ENCODE results near the gene ARVCF. TPM values are rescaled to one million over a fixed set of nuclear protein-coding genes. Genes with fewer than 3 reads are reported as not detected.

ARVCF gene
- total and polyA plus RNA-seq, 4 donors: 15.4 to 102 (median 62.1) TPM

DNA sequence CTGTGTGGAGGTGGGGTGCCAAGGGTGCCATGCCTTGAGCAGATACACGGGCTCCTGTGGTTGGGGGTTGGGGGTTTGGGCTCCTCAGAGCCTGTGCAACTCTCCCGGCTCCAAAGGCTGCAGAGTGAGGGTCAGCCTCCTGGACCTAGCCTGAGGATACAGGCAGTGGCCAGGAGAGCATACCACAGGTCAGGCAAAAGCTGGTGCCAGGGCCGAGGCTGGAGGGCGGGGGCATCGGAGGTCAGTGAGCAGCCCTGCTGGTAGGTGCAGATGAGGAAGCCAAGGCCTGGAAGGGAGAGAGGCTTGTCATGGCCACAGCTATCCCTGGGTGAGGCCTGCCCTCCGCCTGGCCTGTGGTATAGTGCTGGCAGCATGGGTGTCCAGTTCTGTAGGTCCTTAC lies 37.9 kb upstream of the ARVCF start:
- Histone ChIP-seq H3K9me3 (ENCODE audit: control insufficient read depth, low read length) (no peaks in the 10 kb centered on the region), H3K4me1 (ENCODE audit: control insufficient read depth in 1 of 2, insufficient read depth in 2 of 2, low read length in 2 of 2) (no peaks in the 10 kb centered on the region), H3K27ac (ENCODE audit: low read depth in 1 of 2, low read length in 2 of 2) (no peak overlapping the region), H3K36me3 (ENCODE audit: control insufficient read depth in 1 of 2, insufficient read depth in 2 of 2, low read length in 1 of 2) (peaks cover 2% of the 10 kb centered on the region in 2 donors), H3K27me3 (ENCODE audit: control insufficient read depth in 1 of 2, insufficient read depth in 2 of 2, low read length in 1 of 2) (no peaks in the 10 kb centered on the region), H3K4me3 (ENCODE audit: low read length in 2 of 2) (no peak overlapping the region)
- intact Hi-C loops (cut with DNase I): no loop called here
- 71 to 81% methylated on average over 6 of the region's 6 CpGs for WGBS, 2 donors
- DNase-seq (no peak), ATAC-seq (ENCODE audit: low FRiP score) (no peak)

DNA sequence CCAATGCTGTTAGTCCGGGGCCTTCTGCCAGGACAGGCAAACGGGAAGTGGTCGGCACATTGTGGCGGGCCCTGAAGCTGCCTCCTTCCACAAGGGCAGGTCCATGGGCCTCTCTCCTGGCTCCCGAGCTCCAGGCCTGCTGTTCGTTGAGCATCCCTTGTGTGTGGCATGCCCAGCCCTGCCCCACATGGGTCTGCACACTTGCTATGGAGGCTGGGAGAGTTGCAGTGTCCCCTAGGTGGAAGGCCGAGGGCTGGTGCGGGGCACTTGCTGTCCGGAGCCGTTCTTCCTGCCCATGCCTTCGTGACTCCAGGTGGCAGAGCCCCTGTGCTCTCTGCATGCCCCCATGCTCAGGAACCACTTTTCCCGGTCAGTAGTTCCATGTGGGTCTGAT lies 37.4 kb upstream of the ARVCF start:
- Histone ChIP-seq H3K4me1 (ENCODE audit: control insufficient read depth in 1 of 2, insufficient read depth in 2 of 2, low read length in 2 of 2) (no peaks in the 10 kb centered on the region), H3K27ac (ENCODE audit: low read depth in 1 of 2, low read length in 2 of 2) (no peak overlapping the region), H3K9me3 (ENCODE audit: control insufficient read depth, low read length) (no peaks in the 10 kb centered on the region), H3K27me3 (ENCODE audit: control insufficient read depth in 1 of 2, insufficient read depth in 2 of 2, low read length in 1 of 2) (no peaks in the 10 kb centered on the region), H3K36me3 (ENCODE audit: control insufficient read depth in 1 of 2, insufficient read depth in 2 of 2, low read length in 1 of 2) (peaks cover 2% of the 10 kb centered on the region in 2 donors), H3K4me3 (ENCODE audit: low read length in 2 of 2) (no peak overlapping the region)
- 54 to 77% methylated on average over 12 of the region's 12 CpGs for WGBS, 2 donors
- no peak for DNase-seq
- intact Hi-C loops (cut with DNase I): no loop called here
- no peak for ATAC-seq (ENCODE audit: low FRiP score)

DNA sequence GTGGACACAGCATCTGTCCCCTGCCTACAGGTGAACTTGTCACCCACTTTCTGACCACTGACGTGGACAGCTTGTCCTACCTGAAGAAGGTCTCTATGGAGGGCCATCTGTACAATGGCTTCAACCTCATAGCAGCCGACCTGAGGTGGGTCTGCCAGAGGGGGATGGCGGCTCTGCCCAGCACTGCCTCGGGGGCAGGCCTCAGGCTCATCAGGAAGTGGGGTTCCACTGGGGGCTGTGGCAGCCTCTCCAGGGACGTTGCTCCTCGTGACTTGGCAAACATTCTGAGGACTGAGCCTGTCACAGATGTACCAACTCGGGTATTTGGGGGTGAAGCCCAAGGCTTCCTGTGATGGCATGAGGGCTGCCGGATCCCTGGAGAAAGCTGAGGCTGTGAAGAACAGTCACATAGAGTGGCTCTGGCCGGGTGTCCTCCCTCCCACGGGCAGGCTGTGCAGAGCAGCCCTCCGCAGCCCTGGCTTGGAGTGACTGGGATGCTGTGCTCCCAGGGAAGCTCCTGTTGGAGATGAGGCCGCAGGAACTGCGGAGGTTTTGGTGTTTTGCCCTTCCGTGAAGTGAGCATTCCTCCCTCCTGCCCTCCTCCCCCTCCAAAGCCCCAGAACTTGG lies 36.9 kb upstream of the ARVCF start:
- Histone ChIP-seq H3K27ac (ENCODE audit: low read depth in 1 of 2, low read length in 2 of 2) (no peak overlapping the region), H3K36me3 (ENCODE audit: control insufficient read depth in 1 of 2, insufficient read depth in 2 of 2, low read length in 1 of 2) (peaks cover 2% of the 10 kb centered on the region in 2 donors), H3K27me3 (ENCODE audit: control insufficient read depth in 1 of 2, insufficient read depth in 2 of 2, low read length in 1 of 2) (no peaks in the 10 kb centered on the region), H3K4me3 (ENCODE audit: low read length in 2 of 2) (no peak overlapping the region), H3K9me3 (ENCODE audit: control insufficient read depth, low read length) (no peaks in the 10 kb centered on the region), H3K4me1 (ENCODE audit: control insufficient read depth in 1 of 2, insufficient read depth in 2 of 2, low read length in 2 of 2) (no peaks in the 10 kb centered on the region)
- WGBS, 2 donors: 51 to 85% methylated on average over 14 of the region's 14 CpGs
- DNase-seq: no peak
- no peak for ATAC-seq (ENCODE audit: low FRiP score)
- intact Hi-C loops (cut with DNase I): no loop called here

DNA sequence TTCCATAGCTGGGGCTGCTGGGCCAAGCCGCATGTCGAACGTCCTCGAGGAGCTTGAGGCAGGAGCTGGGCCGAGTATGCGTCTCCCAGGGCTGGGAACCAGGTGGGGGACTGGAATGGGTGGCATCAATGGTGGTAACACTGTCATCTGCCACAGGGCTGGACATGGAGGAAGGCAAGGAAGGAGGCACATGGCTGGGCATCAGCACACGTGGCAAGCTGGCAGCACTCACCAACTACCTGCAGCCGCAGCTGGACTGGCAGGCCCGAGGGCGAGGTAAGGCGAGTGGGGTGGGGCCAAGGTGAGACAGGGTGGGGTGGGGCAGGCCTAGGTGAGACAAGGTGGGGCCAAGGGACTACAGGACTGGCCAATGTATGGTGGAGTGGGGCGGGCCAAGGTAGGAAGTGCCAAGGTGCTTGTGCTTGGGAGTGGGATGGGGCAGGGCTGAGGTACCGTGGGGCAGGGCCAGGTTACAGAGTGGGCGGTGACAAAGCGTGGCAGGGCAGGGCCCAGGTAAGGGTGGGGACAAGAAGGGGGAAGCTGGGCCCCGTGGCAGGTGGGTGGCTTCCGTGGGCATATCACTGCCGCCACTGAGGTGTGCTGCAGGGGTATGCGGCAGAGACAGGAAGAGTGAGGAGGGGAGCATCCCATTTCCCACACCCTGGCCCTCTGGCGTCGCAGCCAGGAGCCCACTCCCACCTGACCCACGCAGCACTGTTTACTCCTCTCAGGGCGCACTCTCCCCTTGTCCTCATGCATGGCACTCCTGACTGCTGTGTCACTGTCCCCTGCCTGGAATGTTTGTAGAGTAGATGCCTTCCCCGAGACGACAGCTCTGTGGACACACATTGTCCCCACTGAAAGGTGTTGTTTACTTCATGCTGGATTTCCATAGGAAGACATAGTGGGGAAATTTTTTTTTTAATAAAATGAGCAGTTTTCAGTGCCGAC lies 36.0 kb upstream of the ARVCF start:
- no peaks in the 10 kb centered on the region for H3K4me1 ChIP-seq (ENCODE audit: control insufficient read depth in 1 of 2, insufficient read depth in 2 of 2, low read length in 2 of 2)
- no peaks in the 10 kb centered on the region for H3K27me3 ChIP-seq (ENCODE audit: control insufficient read depth in 1 of 2, insufficient read depth in 2 of 2, low read length in 1 of 2)
- WGBS, 2 donors: 92 to 93% methylated on average over 26 of the region's 26 CpGs
- no peak for DNase-seq
- H3K9me3 ChIP-seq (ENCODE audit: control insufficient read depth, low read length): no peaks in the 10 kb centered on the region
- ATAC-seq (ENCODE audit: low FRiP score): no peak
- H3K36me3 ChIP-seq (ENCODE audit: control insufficient read depth in 1 of 2, insufficient read depth in 2 of 2, low read length in 1 of 2): peaks cover 2% of the 10 kb centered on the region in 2 donors
- H3K4me3 ChIP-seq (ENCODE audit: low read length in 2 of 2): no peak overlapping the region
- H3K27ac ChIP-seq (ENCODE audit: low read depth in 1 of 2, low read length in 2 of 2): no peak overlapping the region
- intact Hi-C loops (cut with DNase I): no loop called here

DNA sequence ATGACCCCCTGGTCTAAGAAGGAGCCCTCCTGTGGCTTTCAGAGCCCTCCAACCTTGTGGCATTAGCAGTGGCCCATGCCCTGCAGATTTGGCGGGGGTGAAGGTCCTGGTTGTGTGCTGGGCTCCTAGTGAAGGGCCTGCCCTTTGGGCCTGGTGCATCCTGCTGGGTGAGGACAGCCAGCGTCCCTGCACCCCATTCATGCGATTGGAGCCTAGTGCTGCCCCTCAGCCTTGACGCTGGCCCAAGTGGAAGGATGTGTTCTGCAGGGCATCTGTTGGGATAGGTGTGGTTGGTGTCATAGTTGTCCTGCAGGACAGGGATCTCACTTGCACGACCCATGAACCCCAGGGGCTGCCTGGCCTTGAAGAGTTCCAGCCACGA lies 35.3 kb upstream of the ARVCF start:
- ATAC-seq (ENCODE audit: low FRiP score) (no peak), DNase-seq (no peak)
- Histone ChIP-seq H3K4me3 (ENCODE audit: low read length in 2 of 2) (no peak overlapping the region), H3K27me3 (ENCODE audit: control insufficient read depth in 1 of 2, insufficient read depth in 2 of 2, low read length in 1 of 2) (no peaks in the 10 kb centered on the region), H3K9me3 (ENCODE audit: control insufficient read depth, low read length) (no peaks in the 10 kb centered on the region), H3K27ac (ENCODE audit: low read depth in 1 of 2, low read length in 2 of 2) (no peak overlapping the region), H3K36me3 (ENCODE audit: control insufficient read depth in 1 of 2, insufficient read depth in 2 of 2, low read length in 1 of 2) (peaks cover 2% of the 10 kb centered on the region in 2 donors), H3K4me1 (ENCODE audit: control insufficient read depth in 1 of 2, insufficient read depth in 2 of 2, low read length in 2 of 2) (no peaks in the 10 kb centered on the region)
- intact Hi-C loops (cut with DNase I): no loop called here
- 96 to 97% methylated on average over 6 of the region's 6 CpGs for WGBS, 2 donors

DNA sequence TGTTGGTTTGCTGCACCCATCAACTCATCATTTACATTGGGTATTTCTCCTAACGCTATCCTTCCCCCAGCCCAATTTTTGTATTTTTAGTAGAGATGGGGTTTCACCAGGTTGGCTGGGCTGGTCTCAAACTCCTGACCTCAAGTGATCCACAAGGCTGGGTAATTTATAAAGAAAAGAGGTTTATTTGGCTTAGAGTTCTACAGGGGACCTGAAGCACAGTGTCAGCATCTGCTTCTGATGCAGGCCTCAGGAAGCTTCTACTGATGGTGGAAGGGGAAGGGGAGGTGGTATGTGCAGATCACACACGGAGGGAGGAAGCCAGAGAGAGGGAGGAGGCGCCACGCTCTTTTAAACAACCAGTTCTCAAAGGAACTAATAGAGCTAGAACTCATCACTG lies 30.1 kb upstream of the ARVCF start:
- no peak for DNase-seq
- H3K36me3 ChIP-seq (ENCODE audit: control insufficient read depth in 1 of 2, insufficient read depth in 2 of 2, low read length in 1 of 2): peaks cover 0 to 2% of the 10 kb centered on the region in 2 donors
- intact Hi-C loops (cut with DNase I): no loop called here

DNA sequence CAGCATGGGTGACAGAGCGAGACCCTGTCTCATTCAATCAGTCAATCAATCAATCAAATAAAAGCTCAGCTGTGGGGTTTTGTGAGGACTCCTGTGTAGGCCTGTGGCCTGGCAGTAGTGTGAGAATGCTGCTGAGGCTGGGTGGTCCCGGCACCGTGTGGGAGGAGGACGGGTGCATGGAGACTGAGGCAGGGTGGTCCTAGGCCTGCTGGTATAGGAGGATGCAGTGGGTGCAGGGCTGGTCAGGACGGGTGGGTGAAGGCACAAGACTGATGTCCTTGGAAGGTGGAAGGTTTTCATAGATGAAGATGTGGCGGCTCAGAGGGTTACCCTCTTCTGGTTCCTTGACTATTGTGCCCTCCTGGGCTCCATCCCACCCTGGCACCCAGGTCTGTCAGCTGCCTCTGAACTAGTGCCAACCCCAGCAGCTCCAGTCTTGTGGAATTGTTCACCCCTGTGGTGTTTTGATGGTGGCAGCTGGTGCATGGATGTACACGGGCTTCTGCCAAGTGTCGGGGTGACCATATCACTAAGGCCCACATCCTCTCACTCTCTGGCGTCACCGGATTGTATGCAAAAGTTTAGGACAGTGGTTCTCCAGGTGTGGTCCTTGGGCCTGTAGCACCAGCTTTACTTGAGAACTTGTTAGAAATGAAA lies 28.0 kb upstream of the ARVCF start:
- no peaks in the 10 kb centered on the region for H3K27me3 ChIP-seq (ENCODE audit: control insufficient read depth in 1 of 2, insufficient read depth in 2 of 2, low read length in 1 of 2)
- H3K9me3 ChIP-seq (ENCODE audit: control insufficient read depth, low read length): no peaks in the 10 kb centered on the region
- H3K36me3 ChIP-seq (ENCODE audit: control insufficient read depth in 1 of 2, insufficient read depth in 2 of 2, low read length in 1 of 2): peaks cover 0 to 2% of the 10 kb centered on the region in 2 donors
- no peak overlapping the region for H3K4me3 ChIP-seq (ENCODE audit: low read length in 2 of 2)
- intact Hi-C loops (cut with DNase I): no loop called here
- ATAC-seq (ENCODE audit: low FRiP score) (no peak), DNase-seq (no peak)
- H3K4me1 ChIP-seq (ENCODE audit: control insufficient read depth in 1 of 2, insufficient read depth in 2 of 2, low read length in 2 of 2): no peaks in the 10 kb centered on the region
- no peak overlapping the region for H3K27ac ChIP-seq (ENCODE audit: low read depth in 1 of 2, low read length in 2 of 2)
- WGBS, 2 donors: 86 to 88% methylated on average over 10 of the region's 10 CpGs

More for the DNA sequence above, 30.1 kb upstream of the ARVCF start:
- Histone ChIP-seq H3K4me1 (ENCODE audit: control insufficient read depth in 1 of 2, insufficient read depth in 2 of 2, low read length in 2 of 2) (no peaks in the 10 kb centered on the region), H3K9me3 (ENCODE audit: control insufficient read depth, low read length) (no peaks in the 10 kb centered on the region), H3K27me3 (ENCODE audit: control insufficient read depth in 1 of 2, insufficient read depth in 2 of 2, low read length in 1 of 2) (no peaks in the 10 kb centered on the region), H3K27ac (ENCODE audit: low read depth in 1 of 2, low read length in 2 of 2) (no peak overlapping the region), H3K4me3 (ENCODE audit: low read length in 2 of 2) (no peak overlapping the region)
- WGBS, 2 donors: 85 to 87% methylated on average over 4 of the region's 4 CpGs
- ATAC-seq (ENCODE audit: low FRiP score): no peak

DNA sequence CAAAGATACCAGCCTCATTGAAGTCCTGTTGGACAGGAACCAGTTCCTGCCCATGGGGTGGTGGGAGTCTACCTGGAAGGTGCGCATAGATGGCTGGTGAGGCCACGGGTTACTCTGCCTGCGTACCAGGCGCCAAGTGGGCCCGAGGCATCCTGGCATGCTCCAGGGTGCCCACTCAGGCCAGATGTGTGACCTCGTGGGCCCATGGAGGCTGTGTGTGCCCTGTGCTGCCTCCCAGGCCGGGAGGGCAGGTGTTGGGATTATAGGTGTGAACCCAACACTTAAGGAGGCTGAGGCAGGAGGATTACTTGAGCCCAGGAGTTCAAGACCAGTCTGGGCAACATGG lies 27.3 kb upstream of the ARVCF start:
- peaks cover 0 to 2% of the 10 kb centered on the region in 2 donors for H3K36me3 ChIP-seq (ENCODE audit: control insufficient read depth in 1 of 2, insufficient read depth in 2 of 2, low read length in 1 of 2)
- no peak overlapping the region for H3K27ac ChIP-seq (ENCODE audit: low read depth in 1 of 2, low read length in 2 of 2)
- ATAC-seq (ENCODE audit: low FRiP score) (no peak), DNase-seq (no peak)
- WGBS, 2 donors: 87 to 92% methylated on average over 7 of the region's 7 CpGs
- H3K4me1 ChIP-seq (ENCODE audit: control insufficient read depth in 1 of 2, insufficient read depth in 2 of 2, low read length in 2 of 2): no peaks in the 10 kb centered on the region
- no peaks in the 10 kb centered on the region for H3K27me3 ChIP-seq (ENCODE audit: control insufficient read depth in 1 of 2, insufficient read depth in 2 of 2, low read length in 1 of 2)
- H3K4me3 ChIP-seq (ENCODE audit: low read length in 2 of 2): no peak overlapping the region
- no peaks in the 10 kb centered on the region for H3K9me3 ChIP-seq (ENCODE audit: control insufficient read depth, low read length)
- intact Hi-C loops (cut with DNase I): no loop called here
